Ascending aorta (tissue), 2 donors: ENCODE results near the gene SH2D7. TPM values are rescaled to one million over a fixed set of nuclear protein-coding genes. Genes with fewer than 3 reads are reported as not detected.

Experiments
- DNase-seq, 2 donors: peaks; one replicate each; pipeline ENCODE4 v3.0.0-alpha.2; 2019; ENCODE audit warnings: low spot score in 2 of 2
- H3K27ac ChIP-seq, 2 donors: fragments of 200-600 bp; sonication (generic); one replicate each; pipeline ENCODE4 v1.5.1; 2016 to 2017; ENCODE audit warnings: mild to moderate bottlenecking in 1 of 2
- H3K27me3 ChIP-seq: fragments of 200-600 bp; sonication (generic); one replicate; pipeline ENCODE4 v1.5.1; 2017
- H3K36me3 ChIP-seq, 2 donors: fragments of 200-600 bp; sonication (generic); one replicate each; pipeline ENCODE4 v1.5.1; 2016
- H3K4me1 ChIP-seq, 2 donors: fragments of 200-600 bp; sonication (generic); one replicate each; pipeline ENCODE4 v1.5.1; 2016 to 2017; ENCODE audit warnings: mild to moderate bottlenecking in 1 of 2
- H3K4me3 ChIP-seq, 2 donors: fragments of 200-600 bp; sonication (generic); one replicate each; pipeline ENCODE4 v1.5.1; 2016 to 2017; ENCODE audit warnings: mild to moderate bottlenecking in 1 of 2
- H3K9me3 ChIP-seq, 2 donors: fragments of 200-600 bp; sonication (generic); one replicate each; pipeline ENCODE4 v1.5.1; 2016
- intact Hi-C: fragments of 100-400 bp; cut with DNase I; formaldehyde crosslinking; loops from one replicate; pipeline ENCODE4 v1.15.1; 2023
- total RNA-seq: library from RNA; depleted of rRNA; stranded (reverse); fragments of >200 nt; gene quantifications from one replicate; pipeline ENCODE4 v1.1.0, GENCODE V29; 2016
- TF ChIP-seq, protein P1 (sequence below), 3 experiments: fragments of 200-600 bp in 2 of 3; fragments of 450-650 bp in 1 of 3; sonication (generic) in 2 of 3; IDR thresholded peaks; one replicate each; pipeline ENCODE4 v1.5.1; 2016 to 2019; ENCODE audit warnings: antibody characterized with exemption in 3 of 3, mild to moderate bottlenecking in 1 of 3, moderate library complexity in 1 of 3

SH2D7 gene
- total RNA-seq, 1 donor from 2014 or later: not detected

DNA sequence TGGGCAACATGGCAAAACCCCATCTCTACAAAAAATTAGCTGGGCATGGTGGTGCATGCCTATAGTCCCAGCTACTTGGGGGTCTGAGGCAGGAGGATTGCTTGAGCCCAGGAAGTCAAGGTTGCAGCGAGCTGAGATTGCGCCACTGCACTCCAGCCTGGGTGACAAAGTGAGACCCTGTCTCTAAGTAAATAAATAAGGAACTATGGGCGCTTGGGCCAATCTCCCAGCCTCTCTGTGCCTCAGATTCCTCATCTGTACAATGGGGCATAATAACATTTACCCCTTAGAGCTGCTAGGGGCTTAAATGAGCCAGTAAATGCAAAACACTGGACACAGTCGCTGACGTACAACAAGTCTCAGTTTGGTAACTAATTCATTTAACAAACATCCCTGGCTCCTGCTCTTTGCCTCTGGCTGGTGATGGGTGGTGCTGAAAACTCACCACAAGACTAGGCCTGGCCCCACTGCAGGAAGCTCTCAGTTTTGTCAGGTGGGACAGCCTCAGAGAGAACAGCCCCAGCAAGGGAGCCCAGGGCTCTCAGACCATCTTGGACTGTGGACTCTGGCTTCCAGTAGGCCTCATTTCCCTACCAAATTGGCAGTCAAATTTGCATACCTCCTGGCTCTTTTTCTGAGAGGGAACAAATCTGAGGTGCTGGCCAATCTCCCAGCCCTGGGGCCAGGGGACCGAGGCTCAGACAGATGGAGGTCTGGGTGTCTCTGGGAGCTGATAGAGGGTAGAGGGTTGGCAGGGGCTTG lies 8.5 kb upstream of the SH2D7 start:
- H3K27ac ChIP-seq: no peak overlapping the region
- no peak overlapping the region for H3K4me3 ChIP-seq
- intact Hi-C loops: no loop called here
- no peaks in the 10 kb centered on the region for H3K9me3 ChIP-seq
- TF ChIP-seq, protein P1, sequence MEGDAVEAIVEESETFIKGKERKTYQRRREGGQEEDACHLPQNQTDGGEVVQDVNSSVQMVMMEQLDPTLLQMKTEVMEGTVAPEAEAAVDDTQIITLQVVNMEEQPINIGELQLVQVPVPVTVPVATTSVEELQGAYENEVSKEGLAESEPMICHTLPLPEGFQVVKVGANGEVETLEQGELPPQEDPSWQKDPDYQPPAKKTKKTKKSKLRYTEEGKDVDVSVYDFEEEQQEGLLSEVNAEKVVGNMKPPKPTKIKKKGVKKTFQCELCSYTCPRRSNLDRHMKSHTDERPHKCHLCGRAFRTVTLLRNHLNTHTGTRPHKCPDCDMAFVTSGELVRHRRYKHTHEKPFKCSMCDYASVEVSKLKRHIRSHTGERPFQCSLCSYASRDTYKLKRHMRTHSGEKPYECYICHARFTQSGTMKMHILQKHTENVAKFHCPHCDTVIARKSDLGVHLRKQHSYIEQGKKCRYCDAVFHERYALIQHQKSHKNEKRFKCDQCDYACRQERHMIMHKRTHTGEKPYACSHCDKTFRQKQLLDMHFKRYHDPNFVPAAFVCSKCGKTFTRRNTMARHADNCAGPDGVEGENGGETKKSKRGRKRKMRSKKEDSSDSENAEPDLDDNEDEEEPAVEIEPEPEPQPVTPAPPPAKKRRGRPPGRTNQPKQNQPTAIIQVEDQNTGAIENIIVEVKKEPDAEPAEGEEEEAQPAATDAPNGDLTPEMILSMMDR (IDR thresholded peaks at IDR 0.05): no peak
- H3K36me3 ChIP-seq: no peaks in the 10 kb centered on the region
- no peak for DNase-seq
- no peaks in the 10 kb centered on the region for H3K27me3 ChIP-seq
- H3K4me1 ChIP-seq: no peaks in the 10 kb centered on the region

DNA sequence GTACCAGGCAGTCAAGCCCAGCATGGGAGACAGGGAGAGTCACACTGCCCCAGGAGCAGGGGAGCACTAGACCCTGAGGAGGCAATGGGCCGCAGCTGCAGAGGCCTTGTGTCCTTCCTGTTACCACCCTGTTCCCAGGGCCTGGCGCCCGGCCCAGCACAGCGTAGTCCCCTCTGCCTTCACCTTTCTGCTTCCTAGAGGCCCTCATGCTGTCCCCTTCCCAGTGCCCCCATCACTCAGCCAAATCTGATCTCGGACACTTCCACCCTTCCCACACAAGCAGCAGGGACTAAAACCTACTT lies 8.0 kb upstream of the SH2D7 start:
- no peak for DNase-seq
- intact Hi-C loops: no loop called here

DNA sequence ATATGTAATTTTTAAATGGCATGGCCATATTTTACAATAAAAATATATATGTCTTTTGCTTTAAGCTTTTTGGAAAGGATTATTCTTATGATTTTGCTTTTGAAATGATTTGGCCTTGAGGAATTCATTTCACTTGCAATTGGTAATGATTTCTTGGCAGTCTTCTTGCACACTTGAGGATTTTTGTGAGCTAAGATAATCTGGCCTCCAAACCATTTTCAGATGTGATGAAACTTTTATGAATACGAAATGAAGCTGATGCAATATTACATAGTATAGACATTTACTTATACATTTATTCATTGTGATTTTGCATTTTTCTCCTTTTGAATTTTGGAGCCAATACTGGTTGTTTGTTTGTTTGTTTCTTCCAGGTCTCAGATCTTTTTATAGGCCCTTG lies 6.4 kb upstream of the SH2D7 start:
- TF ChIP-seq, protein P1 (IDR thresholded peaks at IDR 0.05): no peak
- H3K9me3 ChIP-seq: no peaks in the 10 kb centered on the region
- H3K4me1 ChIP-seq: no peaks in the 10 kb centered on the region
- H3K27ac ChIP-seq: no peak overlapping the region
- intact Hi-C loops: no loop called here
- H3K36me3 ChIP-seq: no peaks in the 10 kb centered on the region
- no peak overlapping the region for H3K4me3 ChIP-seq
- no peak for DNase-seq
- H3K27me3 ChIP-seq: no peaks in the 10 kb centered on the region

More for the DNA sequence above, 8.0 kb upstream of the SH2D7 start:
- Histone ChIP-seq H3K4me3 (no peak overlapping the region), H3K9me3 (no peaks in the 10 kb centered on the region), H3K4me1 (no peaks in the 10 kb centered on the region), H3K36me3 (no peaks in the 10 kb centered on the region), H3K27me3 (no peaks in the 10 kb centered on the region), H3K27ac (no peak overlapping the region)
- TF ChIP-seq, protein P1 (IDR thresholded peaks at IDR 0.05): no peak

DNA sequence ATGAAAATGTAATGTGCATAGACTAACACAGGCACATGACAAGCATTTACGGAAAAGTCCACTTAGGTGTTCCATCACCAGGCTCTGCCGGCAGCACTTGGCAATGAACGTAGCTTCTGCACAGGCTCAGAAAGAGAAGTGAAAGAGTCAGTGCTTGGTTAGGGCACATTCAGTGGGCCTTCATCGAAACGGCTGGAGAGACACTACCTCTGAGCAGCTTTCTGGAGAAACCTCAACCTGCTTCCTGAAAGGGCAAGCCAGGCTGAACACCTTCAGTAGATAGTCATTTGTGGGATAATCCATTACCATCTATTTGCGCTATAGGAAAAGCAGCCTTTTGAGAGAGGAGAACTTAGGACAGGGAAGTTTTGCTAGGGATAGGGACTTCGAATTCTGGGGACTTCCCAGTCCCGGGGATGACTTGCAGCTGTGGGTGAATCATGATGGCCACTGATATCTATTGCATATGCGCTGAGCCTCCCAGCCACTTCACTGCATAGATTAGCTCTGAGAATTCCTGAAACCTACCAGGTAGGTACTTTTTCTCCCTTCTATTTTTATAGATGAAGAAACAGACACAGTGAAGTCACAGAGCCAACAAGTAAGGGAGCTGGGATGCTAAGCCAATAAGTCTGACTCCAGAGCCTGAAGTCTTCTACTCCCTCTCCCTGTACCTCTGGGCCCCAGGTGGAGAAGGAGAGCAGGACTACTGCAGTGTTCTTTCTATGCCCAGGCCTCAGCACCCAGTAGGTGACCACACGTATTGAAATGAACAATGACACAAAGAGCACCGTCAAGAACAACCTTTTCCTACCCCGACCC lies 4.2 kb upstream of the SH2D7 start:
- H3K27me3 ChIP-seq: no peaks in the 10 kb centered on the region
- no peak overlapping the region for H3K4me3 ChIP-seq
- intact Hi-C loops: no loop called here
- no peak for DNase-seq
- no peaks in the 10 kb centered on the region for H3K9me3 ChIP-seq
- no peaks in the 10 kb centered on the region for H3K36me3 ChIP-seq
- no peaks in the 10 kb centered on the region for H3K4me1 ChIP-seq
- TF ChIP-seq, protein P1 (IDR thresholded peaks at IDR 0.05): no peak
- H3K27ac ChIP-seq: no peak overlapping the region

DNA sequence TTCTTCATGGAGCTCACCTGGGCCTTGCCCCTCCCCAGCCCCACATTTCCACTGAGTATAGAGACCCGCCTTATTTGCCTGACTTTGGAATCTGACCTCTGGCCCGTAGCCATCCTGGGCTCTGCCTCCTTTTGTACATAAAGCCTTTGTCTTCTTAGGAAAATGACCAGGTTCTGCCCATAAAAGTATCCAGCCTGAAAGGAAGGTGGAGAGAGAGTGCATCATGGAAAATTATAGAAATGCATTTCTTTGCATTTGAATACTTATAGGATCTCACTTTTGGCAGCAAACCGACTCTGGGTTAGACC lies 3.6 kb upstream of the SH2D7 start:
- Histone ChIP-seq H3K27ac (no peak overlapping the region), H3K4me3 (no peak overlapping the region), H3K36me3 (no peaks in the 10 kb centered on the region), H3K27me3 (no peaks in the 10 kb centered on the region), H3K4me1 (no peaks in the 10 kb centered on the region), H3K9me3 (no peaks in the 10 kb centered on the region)
- no peak for DNase-seq
- TF ChIP-seq, protein P1 (IDR thresholded peaks at IDR 0.05): no peak
- intact Hi-C loops: no loop called here
